OCI-LY7 (cell line): ENCODE results near the gene CXCL9.
"Not testable (repeated sequence)": the region's sequence is repeated elsewhere in the genome, so short reads cannot be mapped to it uniquely, and the experiment has no call there.

Source experiments
- EZH2phosphoT487 ChIP-seq: fragments of 200-600 bp; sonication (generic); IDR thresholded peaks from 2 replicates; pipeline ENCODE4 v1.6.1; 2018; ENCODE audit warnings: low read depth, borderline replicate concordance, mild to moderate bottlenecking, mixed run types, antibody characterized with exemption, low read length, moderate library complexity, mixed read lengths
- TF ChIP-seq, protein P1 (sequence below): fragments of 200-600 bp; sonication (generic); conservative IDR thresholded peaks from 2 replicates; pipeline ENCODE4 v1.5.1; 2014; ENCODE audit warnings: mild to moderate bottlenecking, antibody characterized with exemption, low read length, moderate library complexity, mixed read lengths

DNA sequence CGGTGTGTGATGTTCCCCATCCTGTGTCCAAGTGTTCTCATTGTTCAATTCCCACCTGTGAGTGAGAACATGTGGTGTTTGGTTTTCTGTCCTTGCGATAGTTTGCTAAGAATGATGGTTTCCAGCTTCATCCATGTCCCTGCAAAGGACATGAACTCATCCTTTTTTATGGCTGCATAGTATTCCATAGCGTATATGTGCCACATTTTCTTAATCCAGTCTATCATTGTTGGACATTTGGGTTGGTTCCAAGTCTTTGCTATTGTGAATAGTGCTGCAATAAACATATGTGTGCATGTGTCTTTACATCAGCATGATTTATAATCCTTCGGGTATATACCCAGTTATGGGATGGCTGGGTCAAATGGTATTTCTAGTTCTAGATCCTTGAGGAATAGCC, 45.2 kb downstream of the CXCL9 start:
- TF ChIP-seq, protein P1, sequence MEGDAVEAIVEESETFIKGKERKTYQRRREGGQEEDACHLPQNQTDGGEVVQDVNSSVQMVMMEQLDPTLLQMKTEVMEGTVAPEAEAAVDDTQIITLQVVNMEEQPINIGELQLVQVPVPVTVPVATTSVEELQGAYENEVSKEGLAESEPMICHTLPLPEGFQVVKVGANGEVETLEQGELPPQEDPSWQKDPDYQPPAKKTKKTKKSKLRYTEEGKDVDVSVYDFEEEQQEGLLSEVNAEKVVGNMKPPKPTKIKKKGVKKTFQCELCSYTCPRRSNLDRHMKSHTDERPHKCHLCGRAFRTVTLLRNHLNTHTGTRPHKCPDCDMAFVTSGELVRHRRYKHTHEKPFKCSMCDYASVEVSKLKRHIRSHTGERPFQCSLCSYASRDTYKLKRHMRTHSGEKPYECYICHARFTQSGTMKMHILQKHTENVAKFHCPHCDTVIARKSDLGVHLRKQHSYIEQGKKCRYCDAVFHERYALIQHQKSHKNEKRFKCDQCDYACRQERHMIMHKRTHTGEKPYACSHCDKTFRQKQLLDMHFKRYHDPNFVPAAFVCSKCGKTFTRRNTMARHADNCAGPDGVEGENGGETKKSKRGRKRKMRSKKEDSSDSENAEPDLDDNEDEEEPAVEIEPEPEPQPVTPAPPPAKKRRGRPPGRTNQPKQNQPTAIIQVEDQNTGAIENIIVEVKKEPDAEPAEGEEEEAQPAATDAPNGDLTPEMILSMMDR: not testable (repeated sequence)
- TF ChIP-seq EZH2phosphoT487: not testable (repeated sequence)
